ENCODE measurements around the gene COTL1.
"Not testable (repeated sequence)": the region's sequence is repeated elsewhere in the genome, so short reads cannot be mapped to it uniquely, and the experiment has no call there.

Gene COTL1

GRCh38 chr16:84561291-84561690 lies 56.6 kb downstream of the COTL1 start:
- no peaks in the 10 kb centered on the region for H3K27me3 ChIP-seq (replicated peaks; ENCODE audit: control insufficient read depth, insufficient read depth, low read length)
- peaks cover 18% of the 10 kb centered on the region for H3K36me3 ChIP-seq (ENCODE audit: control insufficient read depth, insufficient read depth, low read length)
- no peak for DNase-seq (ENCODE audit: extremely low read depth, insufficient read length)
- no peak for TF ChIP-seq CTCF (IDR thresholded peaks at IDR 0.05; ENCODE audit: insufficient read depth, low read length, poor library complexity, severe bottlenecking)
- H3K4me3 ChIP-seq (replicated peaks; ENCODE audit: low read depth, low read length), result no peak overlapping the region

DNA sequence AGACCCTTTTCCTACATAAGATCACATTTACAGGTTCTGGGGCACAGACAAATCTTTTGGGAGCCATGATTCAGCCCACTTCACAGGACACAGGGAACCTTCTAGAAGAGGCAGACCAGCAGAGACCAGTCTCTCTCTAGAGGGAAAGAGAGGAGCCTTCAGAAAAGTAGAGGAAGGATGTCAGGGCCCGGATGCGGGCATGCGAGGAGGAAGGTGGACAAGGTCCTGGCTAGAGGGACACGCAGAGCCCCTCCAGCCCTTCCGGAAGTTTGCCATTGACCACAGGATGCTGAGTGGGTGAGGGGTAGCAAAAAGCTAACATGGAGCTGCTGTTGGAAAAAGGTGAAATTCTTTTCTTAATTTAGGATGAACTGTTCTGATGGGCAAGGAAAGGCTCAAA lies 57.6 kb downstream of the COTL1 start:
- H3K36me3 ChIP-seq (ENCODE audit: control insufficient read depth, insufficient read depth, low read length), result peaks cover 12% of the 10 kb centered on the region
- DNase-seq (ENCODE audit: extremely low read depth, insufficient read length), result no peak
- H3K27me3 ChIP-seq (replicated peaks; ENCODE audit: control insufficient read depth, insufficient read depth, low read length), result no peaks in the 10 kb centered on the region
- no peak overlapping the region for H3K4me3 ChIP-seq (replicated peaks; ENCODE audit: low read depth, low read length)
- TF ChIP-seq CTCF (IDR thresholded peaks at IDR 0.05; ENCODE audit: insufficient read depth, low read length, poor library complexity, severe bottlenecking), result no peak

DNA sequence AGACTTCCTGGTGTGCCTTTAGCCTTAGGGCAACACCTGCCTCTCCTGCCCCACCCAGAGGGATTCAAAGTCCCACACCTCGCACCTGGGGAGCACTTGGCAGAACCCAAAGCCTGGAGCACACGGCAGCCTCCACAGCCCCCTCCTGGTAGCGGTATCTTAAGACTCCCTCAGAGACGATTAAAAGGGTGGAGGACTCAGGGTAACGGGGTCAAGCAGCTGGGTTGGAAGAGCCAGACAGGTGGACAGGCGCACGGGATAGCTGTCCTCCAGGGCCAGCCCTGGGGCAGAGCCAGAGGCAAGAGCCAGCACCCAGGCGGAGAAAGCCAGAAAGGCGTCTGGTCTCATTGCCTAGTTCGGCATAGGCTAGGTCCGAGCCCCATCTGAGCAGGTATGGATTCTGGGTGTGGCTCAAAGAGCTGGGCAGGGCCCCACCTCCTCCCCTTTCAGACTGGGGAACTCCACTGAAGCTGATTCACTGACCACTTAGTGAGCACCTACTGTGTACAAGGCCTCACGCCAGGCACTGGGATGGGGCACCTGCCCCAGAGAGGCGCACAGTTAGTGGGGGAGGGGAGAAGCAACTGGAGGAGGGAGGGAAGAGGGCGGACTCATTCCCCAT lies 58.5 kb downstream of the COTL1 start:
- no peak overlapping the region for H3K4me3 ChIP-seq (replicated peaks; ENCODE audit: low read depth, low read length)
- H3K36me3 ChIP-seq (ENCODE audit: control insufficient read depth, insufficient read depth, low read length), result peaks cover 8% of the 10 kb centered on the region
- TF ChIP-seq CTCF (IDR thresholded peaks at IDR 0.05; ENCODE audit: insufficient read depth, low read length, poor library complexity, severe bottlenecking), result no peak
- no peaks in the 10 kb centered on the region for H3K27me3 ChIP-seq (replicated peaks; ENCODE audit: control insufficient read depth, insufficient read depth, low read length)
- no peak for DNase-seq (ENCODE audit: extremely low read depth, insufficient read length)

DNA sequence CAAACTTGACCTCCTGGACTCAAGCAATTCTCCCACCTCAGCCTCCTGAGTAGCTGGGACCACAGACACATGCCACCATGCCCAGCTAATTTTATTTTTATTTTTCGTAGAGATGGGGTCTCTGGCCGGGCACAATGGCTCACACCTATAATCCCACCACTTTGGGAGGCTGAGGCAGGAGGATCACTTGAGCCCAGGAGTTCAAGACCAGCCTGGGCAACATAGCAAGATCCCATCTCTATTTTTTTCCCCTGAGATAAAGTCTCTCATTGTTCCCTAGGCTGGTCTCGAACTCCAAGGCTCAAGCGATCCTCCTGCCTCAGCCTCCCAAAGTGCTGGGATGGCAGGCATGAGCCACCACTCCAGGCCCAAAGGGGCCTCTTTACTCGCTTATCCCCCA lies 59.0 kb downstream of the COTL1 start:
- H3K27me3 ChIP-seq (replicated peaks; ENCODE audit: control insufficient read depth, insufficient read depth, low read length); DNase-seq (ENCODE audit: extremely low read depth, insufficient read length); H3K36me3 ChIP-seq (ENCODE audit: control insufficient read depth, insufficient read depth, low read length); H3K4me3 ChIP-seq (replicated peaks; ENCODE audit: low read depth, low read length): not testable (repeated sequence)

- no peak for DNase-seq (ENCODE audit: extremely low read depth, insufficient read length)
- no peak overlapping the region for H3K4me3 ChIP-seq (replicated peaks; ENCODE audit: low read depth, low read length)
- no peak for TF ChIP-seq CTCF (IDR thresholded peaks at IDR 0.05; ENCODE audit: insufficient read depth, low read length, poor library complexity, severe bottlenecking)
- no peaks in the 10 kb centered on the region for H3K27me3 ChIP-seq (replicated peaks; ENCODE audit: control insufficient read depth, insufficient read depth, low read length)
- 0 out of 2 replicates have a peak, but pooled peaks cover 2% of the 10 kb centered on the region for H3K36me3 ChIP-seq (ENCODE audit: control insufficient read depth, insufficient read depth, low read length)
Observed at GRCh38 chr16:84557504-84557903, 60.4 kb downstream of the COTL1 start.

GRCh38 chr16:84557059-84557458 lies 60.8 kb downstream of the COTL1 start:
- Histone ChIP-seq H3K4me3 (replicated peaks; ENCODE audit: low read depth, low read length) (no peak overlapping the region), H3K27me3 (replicated peaks; ENCODE audit: control insufficient read depth, insufficient read depth, low read length) (no peaks in the 10 kb centered on the region), H3K36me3 (ENCODE audit: control insufficient read depth, insufficient read depth, low read length) (0 out of 2 replicates have a peak, but pooled peaks cover 2% of the 10 kb centered on the region)
- no peak for TF ChIP-seq CTCF (IDR thresholded peaks at IDR 0.05; ENCODE audit: insufficient read depth, low read length, poor library complexity, severe bottlenecking)
- DNase-seq (ENCODE audit: extremely low read depth, insufficient read length), result no peak
